Measurements from ENCODE around the gene ANKRD31. TPM values are rescaled to one million over a fixed set of nuclear protein-coding genes. Genes with fewer than 3 reads are reported as not detected.

The ANKRD31 gene
- total RNA-seq, 1 experiment from 2014 or later: 0.11 TPM

DNA sequence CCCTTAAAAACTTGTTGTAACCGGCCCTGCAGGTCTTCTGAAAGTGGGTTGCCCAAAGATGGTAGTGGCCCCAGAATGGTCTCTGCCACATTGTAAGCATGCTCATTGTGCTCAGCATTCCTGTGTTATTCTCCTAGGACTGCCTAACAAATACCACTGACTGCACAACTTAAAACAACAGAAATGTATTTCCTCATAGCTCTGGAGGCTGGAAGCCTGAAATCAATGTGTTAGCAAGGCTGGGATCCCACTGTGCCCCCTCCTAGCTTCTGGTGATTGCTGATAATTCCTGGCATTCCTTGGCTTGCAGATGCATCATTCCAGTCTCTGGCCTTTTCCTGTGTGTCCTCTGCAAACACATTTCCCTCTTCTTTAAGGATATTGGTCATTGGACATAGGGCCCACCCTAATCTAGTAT is 180.9 kb downstream of the ANKRD31 start:
- peaks cover 0 to 4% (median 0%) of the 10 kb centered on the region in 3 experiments; a peak in 1 of 7 replicates for H3K36me3 Mint-ChIP-seq (ENCODE audit: insufficient read depth in 1 of 3, low read depth in 3 of 3)
- Histone ChIP-seq H3K27ac (ENCODE audit: insufficient read length, low read depth, low read length) (peak overlapping the region; percentile 98), H2AFZ (ENCODE audit: low read length) (no peak overlapping the region), H3K14ac (ENCODE audit: insufficient read depth, low read length) (no peak overlapping the region), H3K9me3 (ENCODE audit: control insufficient read depth, low read depth, low read length) (no peaks in the 10 kb centered on the region), H3K56ac (ENCODE audit: insufficient read length, low read depth, low read length) (no peak overlapping the region), H3K27me3 (ENCODE audit: insufficient read depth, low read length) (no peaks in the 10 kb centered on the region; the same call in 1 of the 2 replicates), H2BK20ac (ENCODE audit: low read depth, low read length, poor library complexity, severe bottlenecking) (no peak overlapping the region), H3K4me1 (ENCODE audit: insufficient read depth, low read length) (peaks cover 23% of the 10 kb centered on the region), H3K9ac (ENCODE audit: extremely low read depth, insufficient read length, low read length) (no peak overlapping the region), H3K79me2 (ENCODE audit: insufficient read depth, low read length) (peaks cover 13% of the 10 kb centered on the region; the same call in 1 of the 2 replicates), H3K23ac (ENCODE audit: insufficient read length, low read depth, low read length) (no peak overlapping the region), H3K4ac (ENCODE audit: low read depth, low read length) (no peak overlapping the region), H4K5ac (ENCODE audit: insufficient read length, low read depth, low read length) (no peak overlapping the region), H2BK15ac (ENCODE audit: low read depth, low read length) (no peak overlapping the region), H2BK5ac (ENCODE audit: insufficient read length, low read length) (no peak overlapping the region), H2BK120ac (ENCODE audit: low read depth, low read length, poor library complexity, severe bottlenecking) (no peak overlapping the region), H3K18ac (ENCODE audit: insufficient read length, low read depth, low read length) (no peak overlapping the region), H2AK5ac (ENCODE audit: insufficient read length, low read length) (no peak overlapping the region), H3T11ph (ENCODE audit: low read length) (no peak overlapping the region), H3K23me2 (ENCODE audit: insufficient read length, low read depth, low read length, poor library complexity, severe bottlenecking) (peaks cover 13% of the 10 kb centered on the region), H4K20me1 (ENCODE audit: control insufficient read depth, insufficient read depth, insufficient read length) (no peaks in the 10 kb centered on the region), H3K79me1 (ENCODE audit: insufficient read depth, low read depth, low read length, poor library complexity, severe bottlenecking) (no peaks in the 10 kb centered on the region), H4K8ac (replicated peaks; ENCODE audit: insufficient read length, low read depth, low read length) (no peak overlapping the region), H3K4me2 (ENCODE audit: insufficient read depth, insufficient read length, low read length) (no peak overlapping the region), H2BK12ac (ENCODE audit: insufficient read length, low read depth, low read length) (no peak overlapping the region), H4K91ac (ENCODE audit: insufficient read length, low read depth, low read length) (no peak overlapping the region)
- DNase-seq: peak; percentile 81
- WGBS (ENCODE audit: extremely low coverage, insufficient read length, low lambda C conversion rate): no CpG with 5 or more reads among the region's 1 CpG
- TF ChIP-seq, protein P1, sequence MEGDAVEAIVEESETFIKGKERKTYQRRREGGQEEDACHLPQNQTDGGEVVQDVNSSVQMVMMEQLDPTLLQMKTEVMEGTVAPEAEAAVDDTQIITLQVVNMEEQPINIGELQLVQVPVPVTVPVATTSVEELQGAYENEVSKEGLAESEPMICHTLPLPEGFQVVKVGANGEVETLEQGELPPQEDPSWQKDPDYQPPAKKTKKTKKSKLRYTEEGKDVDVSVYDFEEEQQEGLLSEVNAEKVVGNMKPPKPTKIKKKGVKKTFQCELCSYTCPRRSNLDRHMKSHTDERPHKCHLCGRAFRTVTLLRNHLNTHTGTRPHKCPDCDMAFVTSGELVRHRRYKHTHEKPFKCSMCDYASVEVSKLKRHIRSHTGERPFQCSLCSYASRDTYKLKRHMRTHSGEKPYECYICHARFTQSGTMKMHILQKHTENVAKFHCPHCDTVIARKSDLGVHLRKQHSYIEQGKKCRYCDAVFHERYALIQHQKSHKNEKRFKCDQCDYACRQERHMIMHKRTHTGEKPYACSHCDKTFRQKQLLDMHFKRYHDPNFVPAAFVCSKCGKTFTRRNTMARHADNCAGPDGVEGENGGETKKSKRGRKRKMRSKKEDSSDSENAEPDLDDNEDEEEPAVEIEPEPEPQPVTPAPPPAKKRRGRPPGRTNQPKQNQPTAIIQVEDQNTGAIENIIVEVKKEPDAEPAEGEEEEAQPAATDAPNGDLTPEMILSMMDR (conservative IDR thresholded peaks at IDR 0.05): no peak
- peak overlapping the region; percentile 63 to 88 (median 86); a peak in 6 of 7 replicates for H3K27ac Mint-ChIP-seq
- peaks cover 45 to 46% of the 10 kb centered on the region in 2 experiments for H3K4me1 Mint-ChIP-seq
- no peaks in the 10 kb centered on the region; a peak in 2 of 5 replicates for H3K9me3 Mint-ChIP-seq
- H3K4me3 Mint-ChIP-seq: peak overlapping the region in 1 of 2 experiments; percentile 70; a peak in 2 of 5 replicates
- peaks cover 32% of the 10 kb centered on the region for H3K27me3 Mint-ChIP-seq (ENCODE audit: low read depth)
